Epidermal melanocyte (primary cell): ENCODE data around the gene TRIM13.
A peak's percentile ranks its signal among the peaks of the same experiment; 100 is the strongest.
"Not testable (repeated sequence)": the region's sequence is repeated elsewhere in the genome, so short reads cannot be mapped to it uniquely, and the experiment has no call there.

Source experiments
- DNase-seq: peaks from one replicate; pipeline ENCODE4 v3.0.0; 2011; ENCODE audit warnings: low spot score; ENCODE audit not compliant: insufficient read length

The TRIM13 gene, protein sequence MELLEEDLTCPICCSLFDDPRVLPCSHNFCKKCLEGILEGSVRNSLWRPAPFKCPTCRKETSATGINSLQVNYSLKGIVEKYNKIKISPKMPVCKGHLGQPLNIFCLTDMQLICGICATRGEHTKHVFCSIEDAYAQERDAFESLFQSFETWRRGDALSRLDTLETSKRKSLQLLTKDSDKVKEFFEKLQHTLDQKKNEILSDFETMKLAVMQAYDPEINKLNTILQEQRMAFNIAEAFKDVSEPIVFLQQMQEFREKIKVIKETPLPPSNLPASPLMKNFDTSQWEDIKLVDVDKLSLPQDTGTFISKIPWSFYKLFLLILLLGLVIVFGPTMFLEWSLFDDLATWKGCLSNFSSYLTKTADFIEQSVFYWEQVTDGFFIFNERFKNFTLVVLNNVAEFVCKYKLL

DNA sequence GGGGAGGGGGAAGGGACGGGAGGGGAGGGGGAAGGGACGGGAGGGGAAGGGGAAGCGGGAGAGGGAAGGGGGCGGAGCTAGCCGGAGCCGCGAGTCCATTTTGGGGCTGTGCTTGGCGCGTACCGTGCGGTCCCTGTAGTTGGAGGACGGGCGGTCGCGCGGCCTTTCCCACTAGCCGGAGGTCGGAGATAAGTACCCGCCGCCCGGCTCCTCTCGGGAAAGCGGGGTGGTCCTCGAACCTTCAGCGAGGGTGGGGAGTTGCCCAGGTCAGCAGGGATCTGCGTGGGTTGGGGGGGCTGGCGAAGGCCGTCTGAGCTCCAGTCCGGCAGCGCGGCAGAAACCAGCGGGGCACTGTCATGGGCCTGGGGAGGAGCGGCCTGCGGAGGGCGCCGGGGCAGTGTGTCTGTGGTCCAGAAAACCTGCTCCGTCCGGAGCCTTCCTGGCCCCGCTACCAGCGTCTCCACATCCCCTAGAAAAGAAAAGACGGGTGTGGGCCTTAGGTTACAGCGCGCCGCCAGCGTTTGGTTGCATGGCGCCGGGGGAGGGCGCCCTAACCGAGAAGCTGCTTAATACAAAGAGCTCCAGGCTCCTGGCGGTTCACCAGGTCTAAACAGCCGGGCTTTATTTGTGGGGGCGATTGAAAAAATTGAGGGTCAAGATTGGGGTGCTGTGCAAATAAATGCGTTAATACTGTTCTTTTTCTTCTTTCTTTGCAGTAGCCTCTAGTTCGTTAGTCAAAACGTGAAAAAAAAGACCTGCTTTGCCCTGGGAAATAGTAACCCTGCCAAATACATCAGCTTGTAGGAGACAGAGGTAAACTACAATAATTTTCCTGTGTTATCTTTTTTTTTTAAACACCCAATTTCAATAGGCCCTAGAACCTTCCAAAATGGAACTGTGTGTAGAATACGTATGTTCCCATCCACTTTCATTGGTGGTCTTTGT, at the start of gene TRIM13:
Gene TRIM13, plus strand, starts transcription at position 92 of the 945 bp plus-strand sequence. CDS start 14,899 bp downstream, outside the sequence.
- peak; percentile 60 for DNase-seq

DNA sequence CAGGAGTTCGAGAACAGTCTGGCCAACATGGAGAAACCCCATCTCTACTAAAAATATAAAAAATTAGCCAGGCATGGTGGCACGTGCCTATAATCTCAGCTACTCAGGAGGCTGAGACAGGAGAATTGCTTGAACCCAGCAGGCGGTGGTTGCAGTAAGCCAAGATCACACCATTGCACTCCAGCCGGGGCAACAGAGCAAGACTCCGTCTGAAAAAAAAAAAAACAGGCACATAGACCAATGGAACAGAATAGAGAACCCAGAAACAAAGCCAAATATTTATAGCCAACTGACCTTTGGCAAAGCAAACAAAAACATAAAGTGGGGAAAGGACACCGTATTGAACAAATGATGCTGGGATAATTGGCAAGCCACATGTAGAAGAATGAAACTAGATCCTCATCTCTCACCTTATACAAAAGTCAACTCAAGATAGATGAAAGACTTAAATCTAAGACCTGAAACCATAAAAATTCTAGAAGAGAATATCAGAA, 48.0 kb upstream of the TRIM13 start:
- not testable (repeated sequence) for DNase-seq

DNA sequence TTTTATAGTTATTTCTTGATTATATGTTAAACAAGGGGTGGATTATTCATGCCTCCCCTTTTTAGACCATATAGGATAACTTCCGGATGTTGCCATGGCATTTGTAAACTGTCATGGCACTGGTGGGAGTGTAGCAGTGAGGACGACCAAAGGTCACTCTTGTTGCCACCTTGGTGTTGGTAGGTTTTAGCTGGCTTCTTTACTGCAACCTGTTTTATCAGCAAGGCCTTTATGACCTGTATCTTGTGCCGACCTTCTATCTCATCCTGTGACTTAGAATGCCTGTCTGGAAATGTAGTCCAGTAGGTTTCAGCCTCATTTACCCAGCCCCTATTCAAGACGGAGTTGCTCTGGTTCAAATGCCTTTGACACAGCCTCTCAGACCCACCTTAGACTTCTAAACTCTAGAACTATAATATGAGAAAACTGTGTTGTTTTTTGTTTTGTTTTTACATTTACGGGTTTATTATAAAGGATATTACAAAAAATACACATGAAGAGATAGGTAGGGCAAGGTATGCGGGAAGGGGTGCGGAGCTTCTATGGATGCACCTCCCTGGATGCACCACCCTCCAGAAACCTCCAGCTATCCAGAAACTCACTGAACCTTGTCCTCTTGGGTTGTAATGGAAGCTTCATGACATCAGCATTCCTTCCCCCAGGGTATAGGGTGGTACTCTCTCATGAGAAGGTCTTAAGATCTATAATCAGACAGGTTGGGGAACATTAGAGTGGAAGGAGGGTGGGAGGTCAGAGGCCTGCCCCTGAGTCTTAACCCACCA, 44.9 kb upstream of the TRIM13 start:
- no peak for DNase-seq

DNA sequence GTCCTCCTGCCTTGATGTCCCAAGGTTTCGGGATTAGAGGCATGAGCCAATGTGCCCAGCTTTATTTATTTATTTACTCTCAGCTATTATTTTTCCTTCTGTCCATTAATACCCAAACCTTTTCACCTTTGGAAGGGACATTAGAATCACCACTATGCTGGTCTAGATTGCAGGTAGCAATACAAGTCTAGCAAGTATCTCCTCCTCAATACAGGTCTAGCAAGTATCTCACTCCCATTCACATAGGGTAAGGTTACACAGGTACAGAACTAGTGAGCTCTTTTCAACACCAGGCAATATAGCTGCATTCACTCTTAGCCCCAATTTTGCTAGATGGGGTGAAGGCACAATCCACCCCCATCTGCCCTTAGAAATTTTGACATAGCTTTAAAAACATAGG, 43.3 kb upstream of the TRIM13 start:
- no peak for DNase-seq

DNA sequence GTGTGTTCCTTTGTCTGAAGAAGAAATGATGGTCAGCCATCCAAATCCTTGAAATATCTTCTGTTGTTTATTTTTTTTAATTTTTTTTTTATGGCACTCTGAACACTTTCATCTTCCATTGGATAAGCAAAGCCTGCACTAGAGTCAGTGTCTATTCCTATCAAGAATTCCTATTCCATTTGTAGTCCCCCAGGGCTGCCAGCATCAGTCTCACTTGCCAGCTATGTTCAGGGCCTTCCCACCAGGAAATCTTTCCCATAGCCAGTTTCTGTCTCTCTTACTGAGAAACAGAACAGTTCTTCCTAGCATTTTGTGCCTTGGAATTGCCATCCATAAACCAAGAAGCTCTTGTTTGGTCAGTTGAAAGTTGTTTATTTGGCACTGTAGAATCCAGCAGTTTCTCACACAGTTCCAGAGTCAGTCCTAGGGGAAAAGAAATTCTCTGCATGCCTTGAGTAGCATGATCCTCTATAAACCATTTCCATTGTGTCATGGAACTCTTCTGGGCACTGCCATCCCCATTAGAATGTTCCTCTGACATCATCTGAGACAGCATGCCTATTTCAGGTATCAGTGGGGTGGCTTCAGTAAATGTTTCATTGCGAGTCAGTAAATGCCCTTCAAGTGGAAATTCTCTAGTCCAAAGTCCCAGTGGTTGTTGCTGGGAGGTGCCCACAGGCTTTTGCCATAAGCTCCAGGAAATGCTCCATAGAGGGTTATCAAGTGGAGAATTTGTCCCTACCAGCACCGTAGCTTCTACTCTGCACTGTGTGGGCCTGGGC, 42.0 kb upstream of the TRIM13 start:
- DNase-seq = no peak

DNA sequence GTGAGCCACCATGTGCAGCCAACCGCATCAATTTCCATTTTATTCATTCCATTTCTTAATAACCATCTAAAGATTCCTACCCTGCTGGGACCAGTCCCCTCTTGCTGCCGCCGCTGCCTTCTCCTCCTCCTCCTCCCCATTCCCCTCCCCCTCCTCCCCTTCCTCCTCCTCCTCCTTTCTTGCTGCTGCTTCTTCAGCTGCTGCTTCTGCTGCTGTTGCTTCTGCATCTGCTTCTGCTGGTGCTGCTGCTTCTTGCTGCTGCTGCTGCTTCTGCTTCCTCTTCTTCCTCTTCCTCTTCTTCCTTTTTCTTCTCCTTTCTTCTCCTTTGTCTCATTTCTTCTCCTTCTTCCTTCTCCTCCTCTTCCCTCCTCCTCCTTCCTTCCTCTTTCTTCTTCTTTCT, 40.7 kb upstream of the TRIM13 start:
- no peak for DNase-seq

DNA sequence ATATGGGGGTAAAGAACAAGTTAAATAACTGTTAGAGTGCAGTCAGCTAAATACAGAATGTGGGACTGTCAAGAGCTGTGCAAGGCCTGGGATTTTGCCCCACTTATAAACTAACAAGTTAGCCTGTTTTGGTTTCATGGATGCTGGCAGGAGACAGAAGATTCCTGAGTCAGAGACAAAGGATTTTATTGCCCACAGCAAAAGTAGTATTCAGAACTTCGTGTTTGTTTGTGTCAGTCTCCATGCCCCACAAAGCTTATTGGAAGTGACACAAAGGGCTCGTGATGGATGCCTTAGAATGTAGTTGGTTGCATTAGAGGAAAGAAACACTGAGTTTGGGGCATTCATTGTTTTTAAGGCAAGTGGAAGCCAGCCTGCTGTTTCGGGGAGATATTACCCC, 38.5 kb upstream of the TRIM13 start:
- no peak for DNase-seq

DNA sequence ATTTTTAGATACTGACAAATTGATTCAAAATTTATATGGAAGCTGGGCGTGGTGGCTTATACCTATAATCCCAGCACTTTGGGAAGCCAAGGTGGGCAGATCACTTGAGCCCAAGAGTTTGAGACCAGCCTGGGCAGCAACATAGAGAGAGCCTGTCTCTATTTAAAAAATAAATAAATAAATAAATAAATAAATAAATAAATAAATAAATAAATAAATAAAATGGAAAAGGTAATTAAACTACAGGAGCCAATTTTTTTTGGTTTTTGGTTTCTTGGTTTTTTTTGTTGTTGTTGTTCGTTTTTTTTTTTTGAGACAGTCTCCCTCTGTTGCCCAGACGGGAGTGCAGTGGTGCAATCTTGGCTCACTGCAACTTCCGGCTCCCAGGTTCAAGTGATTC, 29.4 kb upstream of the TRIM13 start:
- no peak for DNase-seq

DNA sequence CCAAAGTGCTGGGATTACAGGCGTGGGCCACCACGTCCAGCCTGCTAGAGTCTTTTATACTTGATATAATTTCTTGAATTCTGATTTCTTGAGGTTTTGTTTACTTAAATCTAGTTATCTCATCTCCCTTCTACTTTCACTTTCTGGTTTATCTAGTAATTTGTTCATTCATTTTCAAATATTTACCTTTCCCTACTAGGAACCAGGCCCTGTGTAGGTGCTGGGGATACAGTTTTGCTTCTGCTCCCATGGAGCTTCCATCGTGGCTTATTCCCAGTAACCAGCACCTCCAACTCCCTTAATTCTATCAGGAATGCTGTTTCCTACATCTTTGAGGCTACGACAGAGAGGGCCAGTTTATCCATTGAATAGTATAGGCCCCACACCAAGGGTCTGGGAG, 24.1 kb upstream of the TRIM13 start:
- DNase-seq = no peak

DNA sequence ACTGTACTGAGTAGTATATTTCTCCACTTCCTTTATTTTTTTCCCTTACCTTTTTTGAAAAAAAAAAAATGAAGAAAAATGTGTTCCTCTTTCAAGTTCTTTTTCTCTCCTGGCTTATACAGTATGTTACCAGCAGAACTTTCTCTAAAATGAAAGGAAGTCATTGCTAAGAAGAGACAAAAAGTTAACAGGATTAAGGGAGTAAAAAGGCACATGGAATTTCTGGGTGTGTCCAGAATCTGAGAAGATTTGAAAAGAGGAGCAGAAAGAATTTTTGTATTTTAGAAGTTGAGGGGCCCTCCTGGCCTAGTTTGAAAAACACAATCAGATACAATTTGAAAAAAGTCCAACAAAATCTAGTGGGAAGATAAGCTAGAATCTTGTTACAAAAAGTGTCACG, 21.0 kb upstream of the TRIM13 start:
- DNase-seq = no peak

DNA sequence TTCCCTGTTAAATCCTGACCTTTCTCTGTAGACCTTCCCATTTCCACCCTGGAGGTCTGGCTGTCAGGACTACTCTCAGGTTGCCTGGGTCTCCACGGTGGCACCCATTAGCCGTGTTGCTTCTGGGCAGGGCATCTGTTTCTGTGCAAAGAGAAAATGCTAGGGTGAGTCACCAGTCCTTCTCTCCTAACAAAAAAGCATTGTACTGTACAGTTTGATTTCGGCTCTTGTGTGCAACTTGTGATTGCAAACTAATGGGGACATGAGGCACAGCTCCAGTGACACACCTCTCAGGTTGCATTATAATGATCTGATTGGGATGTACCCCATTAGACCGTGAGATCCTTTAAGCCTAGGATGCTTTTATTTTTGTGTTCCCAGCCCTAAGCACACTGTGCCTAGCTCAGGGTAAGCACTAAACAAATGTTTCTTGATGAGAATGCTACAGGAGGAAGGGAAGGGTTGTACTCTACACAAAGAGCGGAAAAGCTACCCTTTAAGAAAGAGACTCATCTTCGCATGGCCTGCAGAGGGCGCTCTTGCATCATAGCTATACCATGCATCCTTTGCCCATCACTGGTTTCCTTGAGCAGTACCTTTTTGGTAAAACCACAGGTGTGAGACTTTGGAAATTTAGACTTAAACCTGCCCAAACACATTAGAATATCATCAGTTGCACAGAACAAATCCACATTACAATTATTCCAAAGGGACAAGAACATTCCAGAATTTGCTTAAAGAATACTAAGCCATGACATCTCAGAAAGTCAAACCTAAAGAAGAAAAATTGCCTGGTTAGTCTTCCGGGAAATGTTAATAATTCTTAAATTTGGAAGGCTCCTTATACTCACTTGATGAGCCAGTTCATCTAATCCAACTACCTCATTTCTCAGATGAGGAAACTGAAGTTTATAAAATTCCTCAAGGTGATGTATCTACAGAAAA, 20.3 kb upstream of the TRIM13 start:
- peak; percentile 66 for DNase-seq

DNA sequence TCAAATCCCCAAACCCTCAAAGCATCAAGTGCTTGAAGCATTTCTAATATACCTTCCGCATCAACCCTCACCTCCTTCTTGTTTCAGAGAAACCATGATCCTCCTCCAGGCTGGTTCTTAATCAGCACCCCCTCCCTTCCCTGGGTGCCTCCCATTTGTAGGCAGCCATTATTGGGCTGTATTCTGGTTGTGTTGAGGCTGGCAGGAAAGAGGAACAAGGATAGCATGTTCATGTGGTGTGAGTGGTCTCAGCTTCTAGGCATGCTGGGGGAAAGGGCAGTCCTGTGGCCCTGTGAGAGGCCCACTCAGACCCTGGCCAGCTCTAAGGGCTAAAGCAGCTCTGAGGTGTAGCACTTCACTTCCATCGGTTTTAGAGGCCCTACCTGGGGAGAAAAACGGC, 18.9 kb upstream of the TRIM13 start:
- no peak for DNase-seq

DNA sequence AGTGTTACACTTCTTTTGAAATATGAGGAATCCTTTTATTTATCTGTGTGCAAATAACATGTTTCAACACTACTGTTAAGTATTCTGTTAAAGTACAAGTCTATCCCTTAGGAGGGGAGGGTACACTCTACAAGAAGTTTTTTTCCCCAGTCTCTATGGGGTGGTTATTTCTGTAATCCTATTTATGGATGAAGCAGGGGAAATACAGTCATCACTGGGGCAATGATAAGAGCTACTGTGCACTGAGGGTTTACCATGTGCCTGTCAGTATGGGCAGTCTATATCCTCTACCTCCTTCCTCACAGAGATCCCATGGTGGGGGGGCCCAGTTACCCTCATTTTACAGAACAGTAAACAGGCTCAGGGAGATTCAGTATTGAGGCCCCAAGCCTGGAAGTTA, 16.6 kb upstream of the TRIM13 start:
- DNase-seq = no peak

DNA sequence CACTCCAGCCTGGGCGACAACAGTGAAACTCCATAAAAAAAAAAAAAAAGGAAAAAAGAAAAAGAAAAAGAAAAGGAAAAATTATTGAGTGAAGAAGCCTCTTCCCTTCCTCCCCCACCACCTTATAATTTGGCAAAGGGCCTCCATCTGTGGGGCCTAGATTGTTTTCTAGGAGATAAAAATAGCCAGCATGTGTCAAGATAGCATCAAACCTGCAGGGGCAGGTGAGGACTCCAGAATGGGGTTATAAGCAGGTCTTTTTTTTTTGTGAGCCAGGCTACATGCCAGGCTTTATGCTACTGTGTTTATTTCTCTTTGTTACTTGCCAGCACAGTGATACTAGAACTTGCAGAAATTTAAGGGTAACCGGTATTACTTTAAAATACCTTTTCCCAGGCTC, 11.7 kb upstream of the TRIM13 start:
- no peak for DNase-seq

DNA sequence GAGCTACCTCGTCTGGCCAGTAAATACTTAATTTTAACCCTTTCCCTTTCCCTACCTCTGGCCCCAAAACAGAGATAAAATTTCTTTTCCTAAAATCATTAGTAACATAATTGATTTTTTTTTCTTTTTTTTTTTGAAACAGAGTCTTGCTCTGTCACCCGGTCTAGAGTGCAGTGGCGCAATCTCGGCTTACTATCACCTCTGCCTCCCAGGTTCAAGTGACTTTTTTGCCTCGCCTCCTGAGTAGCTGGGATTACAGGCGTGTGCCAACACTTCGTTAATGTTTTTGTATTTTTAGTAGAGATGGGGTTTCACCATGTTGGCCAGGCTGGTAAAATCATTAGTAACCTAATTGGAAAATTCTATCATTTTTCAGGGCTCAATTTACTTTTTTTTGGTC, 10.4 kb upstream of the TRIM13 start:
- DNase-seq = no peak

DNA sequence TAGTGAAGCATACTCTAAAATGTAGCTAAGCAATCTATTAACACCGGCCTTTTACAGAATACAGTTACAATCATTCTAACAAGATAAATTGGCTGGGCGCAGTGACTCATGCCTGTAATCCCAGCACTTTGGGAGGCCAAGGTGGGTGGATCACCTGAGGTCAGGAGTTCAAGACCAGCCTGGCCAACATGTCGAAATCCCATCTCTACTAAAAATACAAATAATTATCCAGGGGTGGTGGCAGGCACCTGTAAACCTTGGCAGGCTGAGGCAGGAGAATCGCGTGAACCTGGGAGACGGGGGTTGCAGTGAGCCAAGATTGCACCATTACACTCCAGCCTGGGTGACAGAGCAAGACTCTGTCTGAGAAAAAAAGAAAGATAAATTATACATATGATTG, 6.2 kb upstream of the TRIM13 start:
- not testable (repeated sequence) for DNase-seq

DNA sequence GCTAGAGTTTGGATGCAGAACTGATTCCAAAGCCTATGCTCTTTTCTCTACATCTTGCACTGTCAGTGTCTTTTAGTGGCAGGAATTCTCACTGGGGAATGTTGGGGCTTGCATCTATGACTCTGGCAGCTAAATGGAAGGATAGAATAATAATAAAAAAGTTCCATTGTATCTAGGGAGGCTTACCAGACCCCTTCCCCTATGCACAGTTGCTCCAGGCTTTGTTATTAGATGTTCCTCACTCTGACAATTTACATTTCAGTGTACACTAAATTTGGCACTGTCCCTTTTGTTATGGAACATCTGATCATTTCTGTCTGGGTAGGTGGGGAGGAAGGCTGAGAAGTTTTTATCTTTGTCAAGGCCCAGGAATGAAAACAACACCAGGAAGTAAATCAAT, 3.7 kb upstream of the TRIM13 start:
- DNase-seq = no peak

DNA sequence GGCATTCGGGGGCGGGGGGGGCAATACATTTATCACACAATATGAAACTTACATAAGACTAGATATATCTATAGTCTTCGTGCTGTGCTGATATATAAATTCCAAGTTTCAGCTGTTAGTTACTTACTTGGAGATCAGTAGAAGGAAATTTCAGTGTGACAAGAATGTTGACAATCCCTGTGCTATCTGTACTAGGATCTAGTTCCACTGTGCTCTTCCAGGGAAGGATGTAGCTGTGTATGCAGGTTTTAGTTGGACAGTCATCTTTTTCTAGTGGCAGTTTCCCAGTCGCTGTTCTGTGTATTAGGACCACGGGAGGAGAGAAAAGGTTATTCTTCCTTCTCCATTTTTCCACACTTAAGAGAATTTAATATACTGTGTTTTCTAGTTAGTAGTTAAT, 3.2 kb upstream of the TRIM13 start:
- DNase-seq = no peak

DNA sequence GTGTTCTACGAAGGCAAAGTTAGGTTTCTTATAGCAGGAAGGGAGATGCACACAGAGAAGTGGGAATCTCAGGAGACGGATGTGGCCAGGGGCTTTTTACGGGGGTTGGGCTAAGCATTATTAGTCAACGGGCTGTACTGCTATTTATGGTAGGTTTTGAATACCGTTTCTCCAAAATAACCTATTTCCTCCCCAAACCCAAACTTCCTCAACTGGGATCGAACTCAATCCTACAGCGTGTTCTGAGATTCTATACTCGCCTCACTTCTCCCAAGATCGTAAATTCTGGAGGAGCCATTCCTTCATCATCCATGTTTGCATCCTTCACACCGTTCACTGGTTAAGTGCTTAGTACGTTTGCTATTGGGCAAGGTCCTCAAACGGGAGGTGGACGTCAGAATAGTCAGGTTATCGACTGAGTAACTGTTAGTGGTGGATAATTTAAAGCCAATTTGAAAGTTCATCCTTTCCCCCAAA, 1.2 kb upstream of the TRIM13 start:
- no peak for DNase-seq
